B cell (primary cell): Measurements from ENCODE around the gene FLAD1. TPM values are rescaled to one million over a fixed set of nuclear protein-coding genes. Genes with fewer than 3 reads are reported as not detected.

Experiments used
- ATAC-seq: fragments of 200-7000 bp; cut with Tn5 transposase; one replicate; pipeline ENCODE4 v1.10.0; 2021; ENCODE audit warnings: low read depth, mild to moderate bottlenecking, moderate number of reproducible peaks, moderate library complexity
- CTCF ChIA-PET: fragments of 350-600 bp; sonication (Branson Sonifier 250); formaldehyde crosslinking; loops from one replicate; lab custom pipeline; 2021; ENCODE audit warnings: antibody characterized with exemption, inconsistent platforms; lab: Charles Lee
- POLR2A ChIA-PET: fragments of 350-600 bp; sonication (Branson Sonifier 250); formaldehyde crosslinking; loops from one replicate; lab custom pipeline; 2021; ENCODE audit warnings: antibody characterized with exemption; lab: Charles Lee
- DNase-seq: peaks from one replicate; pipeline ENCODE4 v3.0.0; 2013
- H2AFZ ChIP-seq: 2 replicates; pipeline ENCODE4 v1.6.1; 2012; ENCODE audit warnings: mild to moderate bottlenecking, low read depth, low read length; ENCODE audit not compliant: insufficient read depth, poor library complexity, severe bottlenecking
- H3K27ac ChIP-seq, 2 donors: 1 replicate in 1 of 2; 2 replicates in 1 of 2; pipeline ENCODE4 v1.5.1; 2012 to 2013; ENCODE audit warnings: low read length in 2 of 2, mild to moderate bottlenecking in 2 of 2, moderate library complexity in 1 of 2
- H3K27me3 ChIP-seq, 4 experiments: fragments of 200-600 bp in 1 of 4; sonication (generic) in 1 of 4; replicated peaks in 1 of 4; 1 replicate in 2 of 4; 2 replicates in 2 of 4; pipeline versions ENCODE4 v1.6.1 to v1.7.0; 2013 to 2016; ENCODE audit warnings: low read length in 3 of 4, mild to moderate bottlenecking in 2 of 4, mixed read lengths in 1 of 4, moderate library complexity in 1 of 4; ENCODE audit not compliant: insufficient read depth in 4 of 4, control insufficient read depth in 3 of 4; ENCODE audit errors: control extremely low read depth in 1 of 4
- H3K36me3 ChIP-seq, 2 experiments: replicated peaks in 1 of 2; 1 replicate in 1 of 2; 2 replicates in 1 of 2; pipeline versions ENCODE4 v1.6.1 to v1.7.1; 2013; ENCODE audit warnings: low read length in 1 of 2; ENCODE audit not compliant: insufficient read depth in 2 of 2, control insufficient read depth in 1 of 2; ENCODE audit errors: control extremely low read depth in 1 of 2, extremely low read depth in 1 of 2
- H3K4me1 ChIP-seq, 2 donors: fragments of 200-600 bp in 1 of 2; sonication (generic) in 1 of 2; 1 replicate in 1 of 2; 2 replicates in 1 of 2; pipeline versions ENCODE4 v1.5.1 to v1.6.1; 2013 to 2017; ENCODE audit warnings: low read length in 2 of 2; ENCODE audit not compliant: control insufficient read depth in 2 of 2, insufficient read depth in 2 of 2
- H3K4me2 ChIP-seq: replicated peaks from 2 replicates; pipeline ENCODE3; 2012; ENCODE audit warnings: mild to moderate bottlenecking, low read depth, low read length; ENCODE audit not compliant: poor library complexity, severe bottlenecking
- H3K4me3 ChIP-seq, 5 experiments: fragments of 200-600 bp in 1 of 5; sonication (generic) in 1 of 5; 1 replicate in 3 of 5; 2 replicates in 2 of 5; pipeline versions ENCODE4 v1.5.1 to v1.7.0; 2011 to 2016; ENCODE audit warnings: low read length in 4 of 5, mild to moderate bottlenecking in 4 of 5, low read depth in 2 of 5, control low read depth in 1 of 5, moderate library complexity in 1 of 5; ENCODE audit not compliant: insufficient read depth in 1 of 5; ENCODE audit errors: control extremely low read depth in 1 of 5, extremely low read depth in 1 of 5
- H3K79me2 ChIP-seq: fragments of 200-600 bp; sonication (generic); one replicate; pipeline ENCODE4 v1.6.0; 2016; ENCODE audit warnings: low read length; ENCODE audit not compliant: control insufficient read depth, insufficient read depth
- H3K9ac ChIP-seq: fragments of 200-600 bp; sonication (generic); 2 replicates; pipeline ENCODE4 v1.6.1; 2017; ENCODE audit warnings: mild to moderate bottlenecking, low read length, moderate library complexity
- H3K9me3 ChIP-seq, 3 donors: one replicate each; pipeline versions ENCODE4 v1.6.1 to v1.7.1; 2013; ENCODE audit warnings: low read length in 2 of 3; ENCODE audit not compliant: control insufficient read depth in 2 of 3, insufficient read depth in 1 of 3; ENCODE audit errors: control extremely low read depth in 1 of 3
- H4K20me1 ChIP-seq: 2 replicates; pipeline ENCODE4 v1.6.0; 2012; ENCODE audit warnings: mild to moderate bottlenecking, low read length; ENCODE audit not compliant: insufficient read depth, control insufficient read depth, poor library complexity, severe bottlenecking
- H3K27ac Mint-ChIP-seq: one replicate; pipeline ENCODE4 v1.8.0; 2021; ENCODE audit warnings: mixed read lengths
- H3K27me3 Mint-ChIP-seq: one replicate; pipeline ENCODE4 v1.8.0; 2021; ENCODE audit warnings: mixed read lengths
- H3K4me1 Mint-ChIP-seq: one replicate; pipeline ENCODE4 v1.8.0; 2021; ENCODE audit warnings: mixed read lengths
- H3K4me3 Mint-ChIP-seq: one replicate; pipeline ENCODE4 v1.8.0; 2021; ENCODE audit warnings: mixed read lengths
- H3K9me3 Mint-ChIP-seq: one replicate; pipeline ENCODE4 v1.8.0; 2022; ENCODE audit warnings: mixed read lengths; ENCODE audit not compliant: insufficient read depth
- EZH2 ChIP-seq: IDR thresholded peaks from 2 replicates; pipeline ENCODE4 v1.6.1; 2012; ENCODE audit warnings: borderline replicate concordance, low read depth, mild to moderate bottlenecking, moderate library complexity, low read length; ENCODE audit not compliant: insufficient read depth, poor library complexity, severe bottlenecking
- WGBS: methylation state at CpG from one replicate; pipeline ENCODE4 v1.1.5; 2013; ENCODE audit warnings: missing lambda C conversion rate; ENCODE audit not compliant: insufficient coverage; 5-methylcytosine and 5-hydroxymethylcytosine counted together
- intact Hi-C: fragments of 100-400 bp; cut with micrococcal nuclease; formaldehyde crosslinking; loops from one replicate; pipeline ENCODE4 v1.10.0; 2022
- polyA plus RNA-seq: library from polyadenylated mRNA; depleted of rRNA; stranded (reverse); fragments of >200 nt; gene quantifications from 2 replicates; pipeline ENCODE4 v1.2.3, GENCODE V29; 2012
- total RNA-seq, 2 donors: library from RNA; stranded (reverse); fragments of 120-200 nt in 1 of 2; gene quantifications; 1 replicate in 1 of 2; 2 replicates in 1 of 2; pipeline versions ENCODE4 v1.2.3 to v1.2.4, GENCODE V29; 2013 to 2022
- TF ChIP-seq, protein P1 (sequence below): fragments of 200-600 bp; IDR thresholded peaks from one replicate; pipeline ENCODE4 v1.8.0; 2022; ENCODE audit warnings: antibody characterized with exemption, mild to moderate bottlenecking

The FLAD1 gene
- total and polyA plus RNA-seq, 2 donors (not counting 1 experiment from before 2014, with no cell fraction given), result 51.4 to 83.0 TPM

DNA sequence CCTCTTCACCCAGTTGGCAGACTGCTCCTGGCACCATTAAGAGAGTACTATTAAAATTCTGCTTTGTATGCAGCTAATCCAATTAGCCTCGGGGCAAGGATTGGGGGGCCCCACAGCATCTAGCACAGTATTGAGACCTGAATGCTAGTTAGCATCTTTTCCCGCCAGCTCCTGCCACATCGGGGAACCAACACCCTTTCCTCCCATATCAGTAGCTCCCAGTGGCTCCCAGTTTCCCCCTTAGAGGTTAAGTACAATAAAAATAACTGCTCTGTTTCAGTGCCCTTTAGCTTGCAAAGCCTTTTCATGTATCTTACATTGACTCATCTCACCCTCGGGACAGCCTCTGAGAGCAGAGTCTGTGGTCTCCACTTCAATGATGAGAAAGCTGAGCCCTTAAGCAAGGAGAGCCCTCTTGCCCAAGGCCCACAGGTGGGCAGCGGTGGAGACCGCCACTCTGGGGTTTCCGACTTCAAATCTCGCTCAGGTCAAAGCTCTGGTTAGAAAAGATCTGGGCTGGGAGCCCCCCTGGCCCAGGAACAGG, 42.4 kb upstream of the FLAD1 start:
- intact Hi-C loops, result no loop called here
- H4K20me1 ChIP-seq, result peaks cover 19% of the 10 kb centered on the region
- H2AFZ ChIP-seq, result no peak overlapping the region
- H3K4me3 ChIP-seq, result no peak overlapping the region
- H3K9me3 ChIP-seq, result no peaks in the 10 kb centered on the region
- no peaks in the 10 kb centered on the region for H3K9me3 Mint-ChIP-seq
- ChIA-PET CTCF (interaction anchor here (0.7 to 2.3 kb wide), 3 partner anchors 11 to 151 kb away, joined by 3 to 5 read pairs (median 3); no protein-coding TSS in a partner anchor), POLR2A (interaction anchor here (0.5 to 1.6 kb wide), 3 partner anchors 12 to 883 kb away, joined by 3 to 7 read pairs (median 5); no protein-coding TSS in a partner anchor)
- ATAC-seq (no peak), DNase-seq (peak; percentile 36)
- peaks cover 59 to 83% of the 10 kb centered on the region in 2 donors for H3K4me1 ChIP-seq
- 47% methylated on average over 6 of the region's 8 CpGs for WGBS
- H3K4me3 Mint-ChIP-seq, result peak overlapping the region; percentile 45
- peak overlapping the region; percentile 82 for H3K4me2 ChIP-seq
- peaks cover 29% of the 10 kb centered on the region for H3K79me2 ChIP-seq
- peaks cover 78% of the 10 kb centered on the region for H3K4me1 Mint-ChIP-seq
- H3K27ac Mint-ChIP-seq, result peak overlapping the region; percentile 74
- H3K9ac ChIP-seq, result no peak overlapping the region
- TF ChIP-seq EZH2, result no peak
- TF ChIP-seq, protein P1, sequence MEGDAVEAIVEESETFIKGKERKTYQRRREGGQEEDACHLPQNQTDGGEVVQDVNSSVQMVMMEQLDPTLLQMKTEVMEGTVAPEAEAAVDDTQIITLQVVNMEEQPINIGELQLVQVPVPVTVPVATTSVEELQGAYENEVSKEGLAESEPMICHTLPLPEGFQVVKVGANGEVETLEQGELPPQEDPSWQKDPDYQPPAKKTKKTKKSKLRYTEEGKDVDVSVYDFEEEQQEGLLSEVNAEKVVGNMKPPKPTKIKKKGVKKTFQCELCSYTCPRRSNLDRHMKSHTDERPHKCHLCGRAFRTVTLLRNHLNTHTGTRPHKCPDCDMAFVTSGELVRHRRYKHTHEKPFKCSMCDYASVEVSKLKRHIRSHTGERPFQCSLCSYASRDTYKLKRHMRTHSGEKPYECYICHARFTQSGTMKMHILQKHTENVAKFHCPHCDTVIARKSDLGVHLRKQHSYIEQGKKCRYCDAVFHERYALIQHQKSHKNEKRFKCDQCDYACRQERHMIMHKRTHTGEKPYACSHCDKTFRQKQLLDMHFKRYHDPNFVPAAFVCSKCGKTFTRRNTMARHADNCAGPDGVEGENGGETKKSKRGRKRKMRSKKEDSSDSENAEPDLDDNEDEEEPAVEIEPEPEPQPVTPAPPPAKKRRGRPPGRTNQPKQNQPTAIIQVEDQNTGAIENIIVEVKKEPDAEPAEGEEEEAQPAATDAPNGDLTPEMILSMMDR, result no peak
- H3K27me3 Mint-ChIP-seq, result no peaks in the 10 kb centered on the region
- H3K27me3 ChIP-seq, result no peaks in the 10 kb centered on the region
- H3K36me3 ChIP-seq, result peaks cover 0 to 14% of the 10 kb centered on the region in 2 experiments
- no peak overlapping the region for H3K27ac ChIP-seq

DNA sequence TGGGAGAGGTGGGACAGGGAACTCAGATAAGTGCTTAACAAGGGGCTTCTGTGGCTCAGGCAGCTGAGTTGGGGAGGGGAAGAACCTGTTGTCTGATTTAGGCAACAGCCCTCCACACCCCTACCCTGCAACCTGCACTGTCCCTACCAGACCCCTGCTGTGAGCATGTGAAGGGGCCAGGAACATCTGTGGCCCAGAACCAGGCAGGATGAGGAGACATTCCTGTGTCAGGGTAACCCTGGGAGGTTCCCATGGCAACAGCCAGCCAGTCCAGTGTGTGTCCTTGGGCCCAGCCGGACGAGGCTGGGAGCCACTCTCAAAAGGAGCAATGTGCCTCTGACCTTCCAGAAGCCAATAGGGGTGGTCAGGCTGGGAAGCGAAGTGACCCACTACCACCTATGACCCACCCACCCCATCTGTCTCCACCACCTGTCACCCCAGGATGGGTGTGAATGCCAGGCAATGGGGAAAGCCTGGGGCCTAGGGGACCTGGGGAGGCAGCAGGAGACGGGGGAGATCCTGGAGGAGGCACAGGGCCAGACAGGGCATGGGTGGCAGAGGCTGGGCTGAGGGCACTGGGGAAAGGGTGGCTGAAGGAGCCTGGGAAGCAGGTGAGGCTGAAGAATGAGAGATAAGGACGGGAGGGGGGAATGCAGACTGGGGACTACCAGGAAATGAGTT, 41.7 kb upstream of the FLAD1 start:
- intact Hi-C loops, result no loop called here
- no peak overlapping the region for H2AFZ ChIP-seq
- H4K20me1 ChIP-seq, result peaks cover 19% of the 10 kb centered on the region
- no peak for TF ChIP-seq EZH2
- TF ChIP-seq, protein P1, result no peak
- peaks cover 22% of the 10 kb centered on the region for H3K79me2 ChIP-seq
- ATAC-seq (no peak), DNase-seq (peak; percentile 52)
- peaks cover 0 to 21% of the 10 kb centered on the region in 2 experiments for H3K36me3 ChIP-seq
- H3K27me3 Mint-ChIP-seq, result no peaks in the 10 kb centered on the region
- no peaks in the 10 kb centered on the region for H3K9me3 Mint-ChIP-seq
- ChIA-PET CTCF (interaction anchor here (1.2 to 2.3 kb wide), 2 partner anchors 10 to 58 kb away, joined by 3 to 5 read pairs; no protein-coding TSS in a partner anchor), POLR2A (no interaction called here)
- peaks cover 77% of the 10 kb centered on the region for H3K4me1 Mint-ChIP-seq
- WGBS, result 52% methylated on average over 4 of the region's 5 CpGs
- H3K4me3 Mint-ChIP-seq, result peak overlapping the region; percentile 45
- H3K27me3 ChIP-seq, result no peaks in the 10 kb centered on the region
- peak overlapping the region in 1 of 5 experiments; percentile 41 for H3K4me3 ChIP-seq
- H3K9ac ChIP-seq, result peak overlapping the region; percentile 56
- peak overlapping the region; percentile 74 for H3K27ac Mint-ChIP-seq
- H3K9me3 ChIP-seq, result no peaks in the 10 kb centered on the region
- H3K4me1 ChIP-seq, result peaks cover 54 to 77% of the 10 kb centered on the region in 2 donors
- peak overlapping the region in 1 of 2 donors; percentile 88 for H3K27ac ChIP-seq
- H3K4me2 ChIP-seq, result peak overlapping the region; percentile 82
